OCI-LY1 (cell line): Measurements from ENCODE around the gene PDE4D.

Experiments used
- CTCF ChIP-seq: fragments of 200-600 bp; sonication (generic), shearing (Covaris generic); IDR thresholded peaks from 2 replicates; pipeline ENCODE4 v1.5.1; 2017; ENCODE audit warnings: mild to moderate bottlenecking, antibody characterized with exemption, low read length, moderate library complexity, mixed read lengths
- EZH2 ChIP-seq: fragments of 200-600 bp; sonication (generic), shearing (Covaris generic); IDR thresholded peaks from 2 replicates; pipeline ENCODE4 v1.8.0; 2017; ENCODE audit warnings: borderline replicate concordance, mixed run types, mild to moderate bottlenecking, antibody characterized with exemption, low read length, moderate library complexity, mixed read lengths

DNA sequence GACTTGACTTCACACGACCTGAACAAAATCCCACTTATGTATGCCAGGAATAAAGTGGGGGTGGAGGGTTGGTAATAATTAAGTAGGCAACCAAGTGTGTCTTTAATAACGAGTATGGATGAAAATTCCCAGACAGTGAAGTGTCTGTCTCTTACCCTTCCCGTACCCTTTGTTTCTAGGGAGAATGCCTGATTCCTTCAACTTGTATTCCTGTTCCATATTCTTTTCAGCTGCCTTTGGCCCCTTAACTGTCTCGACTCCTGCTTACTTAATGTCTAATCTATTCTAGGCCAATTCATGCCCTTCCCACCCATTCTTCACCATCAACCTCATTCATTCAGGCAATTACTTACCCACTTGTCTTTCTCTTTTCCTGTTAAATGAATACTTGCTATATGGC, 930.2 kb downstream of the PDE4D start:
- no peak for TF ChIP-seq CTCF
- no peak for TF ChIP-seq EZH2
